HL-60/S4 (cell line): Measurements from ENCODE around the gene IKZF1.
"Not testable (repeated sequence)": the region's sequence is repeated elsewhere in the genome, so short reads cannot be mapped to it uniquely, and the experiment has no call there.

ENCODE experiments used
- in situ Hi-C: fragments of 300-500 bp; cut with MboI; formaldehyde crosslinking; loops from 2 replicates; pipeline ENCODE4 v1.14.3; 2022; ENCODE audit warnings: low sequenced_read_pairs

Gene IKZF1

DNA sequence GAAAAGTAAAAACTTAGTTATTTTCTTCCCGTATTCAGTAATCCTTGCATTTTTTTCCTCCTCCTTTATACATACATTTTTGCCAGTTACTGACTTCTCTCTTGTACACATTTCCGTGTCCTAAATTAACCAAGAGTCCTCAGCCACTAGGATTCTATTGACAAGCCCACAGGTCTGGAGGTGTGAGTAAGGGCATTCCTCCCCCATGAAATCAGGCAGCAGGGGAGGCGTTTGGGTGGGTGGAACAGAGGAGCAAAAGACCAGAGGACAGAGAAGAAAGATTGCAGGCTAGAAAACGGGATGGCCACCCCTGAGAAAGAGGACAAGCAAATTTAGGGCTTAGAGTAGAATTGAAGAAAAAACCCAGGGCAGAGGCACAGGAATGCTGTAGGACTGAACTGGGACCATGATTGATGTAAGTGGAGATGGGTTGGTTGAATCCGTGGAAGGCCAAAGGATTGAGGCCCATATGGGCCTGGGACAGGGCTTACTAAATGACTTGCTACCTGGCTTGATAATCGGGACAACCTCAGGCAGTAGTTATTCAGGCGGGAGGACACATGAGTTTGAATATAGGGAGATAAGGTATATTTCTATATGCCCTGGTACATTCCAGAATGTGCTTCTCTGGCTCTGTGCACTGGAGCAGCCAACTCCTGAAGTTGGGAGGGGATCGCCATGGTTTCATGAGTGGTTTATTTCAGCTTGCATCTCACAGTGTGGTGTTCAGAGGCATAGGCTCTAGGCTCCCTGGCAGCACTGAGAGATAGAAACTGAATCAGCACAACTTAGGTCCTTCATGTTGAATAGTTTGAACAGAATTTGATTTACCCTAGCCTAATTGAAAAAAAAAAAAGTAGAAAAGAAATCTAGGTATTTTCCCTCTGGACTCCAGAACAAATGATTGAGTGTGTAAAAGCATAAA, 28.0 kb downstream of the IKZF1 start:
- in situ Hi-C loops: no loop called here

DNA sequence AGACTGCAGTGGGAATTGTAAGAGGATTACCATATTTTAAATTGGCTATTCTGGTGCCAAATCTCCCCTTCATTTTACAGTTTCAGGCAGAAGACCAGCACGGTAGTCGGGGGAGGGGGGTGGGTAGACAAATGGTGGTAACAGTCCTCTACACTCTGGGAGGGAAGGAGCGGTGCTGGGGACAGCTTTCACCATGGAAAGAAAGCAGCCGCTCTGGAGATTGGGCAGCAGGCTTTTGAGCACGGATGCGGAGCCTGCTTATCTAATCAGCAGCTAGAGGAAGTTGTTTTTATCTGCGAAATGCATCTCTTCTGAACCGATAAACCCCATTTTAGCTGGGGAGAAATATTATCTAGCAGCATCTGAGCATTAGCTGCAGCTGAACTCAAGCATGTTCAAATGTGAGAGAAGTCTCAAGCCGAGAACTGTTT, 28.7 kb downstream of the IKZF1 start:
- in situ Hi-C loops: no loop called here

GRCh38 chr7:50334341-50334994, 30.0 kb downstream of the IKZF1 start:
- in situ Hi-C loops: no loop called here

DNA sequence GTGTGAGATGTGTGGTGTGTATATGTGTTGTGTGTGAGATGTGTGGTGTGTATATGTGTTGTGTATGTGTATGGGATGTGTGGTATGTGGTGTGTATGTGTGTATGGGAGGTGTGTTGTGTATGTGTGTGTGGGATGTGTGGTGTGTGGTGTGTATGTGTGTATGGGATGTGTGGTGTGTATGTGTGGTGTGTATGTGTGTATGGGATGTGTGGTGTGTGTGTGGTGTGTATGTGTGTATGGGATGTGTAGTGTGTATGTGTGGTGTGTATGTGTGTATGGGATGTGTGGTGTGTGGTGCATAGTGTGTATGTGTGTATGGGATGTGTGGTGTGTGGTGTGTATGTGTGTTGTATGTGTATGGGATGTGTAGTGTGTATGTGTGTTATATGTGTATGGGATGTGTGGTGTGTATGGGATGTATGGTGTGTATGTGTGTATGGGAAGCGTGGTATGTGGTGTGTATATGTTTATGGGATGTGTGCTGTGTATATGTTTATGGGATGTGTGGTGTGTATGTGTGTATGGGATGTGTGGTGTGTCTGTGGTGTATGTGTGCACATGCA, 30.8 kb downstream of the IKZF1 start:
- in situ Hi-C loops: no loop called here

DNA sequence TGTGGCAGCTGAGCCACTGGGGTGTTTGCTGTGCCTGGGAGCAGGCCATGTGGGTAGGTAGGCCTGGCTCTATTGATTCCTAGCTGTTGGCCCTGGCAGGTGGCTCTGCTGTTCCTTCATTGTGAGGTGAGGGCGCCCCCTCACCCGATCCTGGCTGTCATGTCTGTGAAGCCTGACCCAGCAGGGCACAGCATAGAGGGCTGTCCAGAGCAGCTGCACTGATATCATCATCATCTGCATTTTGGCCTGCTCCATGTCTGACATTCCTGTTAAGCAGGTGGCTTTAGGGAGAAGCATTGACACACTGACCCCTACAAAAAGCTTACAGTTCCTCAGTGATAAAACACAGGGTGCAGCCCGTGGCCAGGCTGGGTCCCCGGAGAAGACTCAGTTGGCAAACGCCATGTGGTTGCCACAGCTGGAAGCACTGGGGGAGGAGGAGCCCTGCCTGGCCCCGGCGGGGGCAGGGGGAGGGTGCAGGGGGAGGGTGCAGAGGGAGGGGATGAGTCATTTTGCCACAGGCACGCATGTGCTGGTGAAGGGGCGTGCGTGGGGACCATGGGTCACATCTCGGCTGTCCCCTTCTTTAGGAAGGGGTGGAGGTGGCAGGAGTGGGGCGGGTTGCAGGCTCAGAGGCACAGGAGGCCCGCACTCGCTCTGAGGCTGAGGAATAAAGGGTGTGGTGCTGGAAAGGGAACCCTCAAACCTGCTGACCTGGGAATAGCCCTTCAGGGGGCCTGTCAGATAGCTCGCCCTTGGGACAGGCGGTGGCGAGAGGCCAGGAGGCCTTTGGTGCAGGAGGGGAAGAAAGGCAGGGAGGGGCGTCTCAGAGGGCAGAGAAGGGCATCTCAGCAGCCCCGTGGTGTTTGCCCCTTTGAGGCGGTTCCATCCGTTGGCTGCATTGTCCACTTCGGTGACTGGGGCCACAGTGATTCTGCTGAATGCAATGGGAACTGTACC, 31.6 kb downstream of the IKZF1 start:
- in situ Hi-C loops: no loop called here

DNA sequence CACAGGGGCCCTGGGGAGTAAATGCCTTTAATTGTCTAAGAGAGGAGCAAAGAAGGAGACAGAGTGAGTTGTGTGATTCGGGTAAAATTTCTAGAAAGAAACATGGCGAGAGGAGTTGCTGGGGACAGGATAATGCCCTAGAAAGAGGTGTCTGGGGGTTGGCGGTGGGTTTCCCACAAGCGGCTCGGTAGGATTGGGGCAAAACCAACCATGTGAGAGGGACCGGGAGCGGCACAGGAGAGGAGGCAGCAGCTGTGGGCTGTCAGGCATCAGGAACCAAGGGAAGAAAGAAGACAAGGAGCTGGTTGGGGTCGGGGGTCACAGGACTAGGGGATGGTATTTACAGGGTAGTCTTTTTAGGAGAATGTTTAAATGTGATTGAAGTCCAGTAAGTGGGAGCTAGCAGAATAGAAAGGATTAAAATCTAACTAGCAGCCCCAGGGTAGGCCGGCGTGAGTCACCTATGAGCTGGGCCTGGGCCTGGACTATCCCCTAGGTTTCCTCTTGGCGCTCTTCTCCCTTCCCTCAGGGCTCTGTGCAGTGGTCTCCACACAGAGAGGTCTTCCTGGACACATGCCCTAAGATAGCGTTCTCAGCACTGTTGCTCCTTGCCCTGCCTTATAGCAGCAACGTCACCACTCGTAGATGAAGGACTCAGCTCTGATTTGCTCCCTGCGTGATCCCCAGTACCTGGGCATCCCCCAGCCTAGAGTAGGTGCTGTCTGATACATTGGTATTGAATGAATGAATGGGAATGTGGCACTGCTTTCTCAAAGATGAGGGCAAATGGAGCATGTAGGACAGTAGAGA, 32.6 kb downstream of the IKZF1 start:
- in situ Hi-C loops: no loop called here

- in situ Hi-C loops: not testable (repeated sequence)
These were observed 35.0 kb downstream of the IKZF1 start for GRCh38 chr7:50339472-50339871.

DNA sequence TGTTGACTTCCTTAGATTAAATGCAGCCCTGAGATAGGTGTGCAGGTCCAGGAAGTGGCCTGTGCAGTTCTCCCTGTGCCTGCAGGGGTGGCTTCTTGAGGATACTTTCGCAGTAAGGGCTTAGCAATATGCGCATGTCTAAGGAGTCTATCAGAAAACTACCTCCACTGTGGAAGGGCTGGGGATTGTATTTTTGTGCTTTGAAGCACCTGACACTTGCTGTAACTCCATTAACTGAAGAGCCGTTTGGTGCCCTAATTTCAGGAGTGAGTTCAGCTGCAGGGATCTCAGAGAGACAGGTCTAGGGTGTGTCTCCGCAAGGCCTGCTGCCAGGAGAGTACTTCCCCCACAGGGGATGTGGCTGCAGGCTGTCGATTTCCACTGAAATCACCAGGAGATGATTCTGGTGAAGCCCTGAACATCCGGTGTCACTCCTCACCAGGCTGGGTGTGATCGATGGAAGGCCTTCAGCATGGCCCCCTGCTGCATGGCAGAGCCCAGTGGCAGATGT, 35.5 kb downstream of the IKZF1 start:
- in situ Hi-C loops: no loop called here

- in situ Hi-C loops: no loop called here
These were observed 37.2 kb downstream of the IKZF1 start for GRCh38 chr7:50341724-50342123.

DNA sequence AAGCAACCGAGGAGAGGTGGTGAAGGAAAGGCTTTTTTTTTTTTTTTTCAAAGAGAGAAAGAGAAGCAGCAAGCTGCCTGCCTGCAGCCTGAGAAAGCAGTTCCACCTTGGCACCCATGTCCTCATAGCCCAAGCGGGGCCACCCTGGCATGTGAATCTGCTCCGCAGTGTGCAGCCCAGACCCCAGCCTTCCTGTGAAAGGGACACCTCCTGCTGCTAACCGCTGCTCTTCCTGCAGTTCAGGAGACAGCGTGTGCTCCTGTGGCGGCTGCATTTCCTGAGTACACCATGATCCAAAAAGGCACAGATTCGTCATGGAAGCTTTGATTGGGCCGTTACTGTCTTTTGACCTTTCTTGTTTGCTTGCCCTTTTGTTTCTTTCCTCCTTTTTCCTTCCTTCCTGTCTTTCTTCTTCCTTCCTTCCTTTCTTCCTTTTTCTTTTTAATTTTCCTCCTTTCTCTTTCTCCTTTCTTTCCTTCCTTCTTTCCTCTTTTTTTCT, 38.1 kb downstream of the IKZF1 start:
- in situ Hi-C loops: no loop called here

GRCh38 chr7:50346545-50347497, 42.3 kb downstream of the IKZF1 start:
- in situ Hi-C loops: no loop called here

DNA sequence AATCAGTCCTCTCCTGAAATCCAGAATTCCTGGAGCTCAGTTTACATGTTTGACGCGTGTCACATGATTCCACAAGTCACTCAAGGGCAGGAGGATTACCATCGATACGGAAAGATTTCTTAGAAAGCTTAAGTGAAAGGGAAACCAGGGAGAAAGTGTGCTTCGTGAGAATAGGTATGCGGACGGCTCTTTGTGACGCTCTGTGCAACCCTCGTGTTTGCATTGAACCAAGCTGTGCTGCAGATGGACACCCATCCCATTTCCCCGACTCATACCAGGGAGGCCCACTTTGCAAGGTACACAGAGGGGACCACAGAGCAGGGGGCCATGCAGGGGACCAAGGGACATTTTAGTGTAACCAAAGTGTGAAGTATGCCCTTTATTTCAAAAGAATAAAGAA, 43.2 kb downstream of the IKZF1 start:
- in situ Hi-C loops: no loop called here

DNA sequence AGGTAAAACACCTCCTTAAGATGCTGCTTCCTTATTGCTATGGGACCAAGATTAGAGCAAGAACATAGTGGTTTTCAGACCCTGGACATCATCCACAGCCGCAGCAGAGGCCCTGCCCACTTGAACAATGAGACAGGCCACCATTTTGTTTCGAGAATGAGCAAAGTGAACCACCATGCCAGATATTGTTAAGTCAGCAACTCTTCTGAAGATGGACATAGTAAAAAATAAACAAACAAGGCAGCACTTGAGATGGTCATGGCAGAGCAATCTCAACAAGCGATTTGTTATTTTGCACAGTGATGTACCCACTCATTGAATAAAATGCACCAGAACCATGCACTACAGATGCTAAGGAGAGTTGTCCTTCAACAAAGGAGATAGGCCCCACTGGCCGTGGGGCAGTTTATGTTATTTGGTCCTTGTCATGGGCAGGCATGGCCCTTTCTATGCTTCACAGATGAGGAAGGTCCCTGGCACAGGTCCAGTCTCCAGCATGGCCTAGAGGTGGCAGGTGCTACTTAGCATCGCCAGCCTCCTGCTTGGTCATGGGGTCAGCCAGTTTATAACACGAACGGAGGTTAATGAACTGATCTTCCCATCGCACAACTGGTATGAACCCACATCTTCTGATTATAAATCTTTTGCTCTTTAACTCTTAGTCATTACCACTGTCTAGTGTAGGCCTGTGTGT, 44.1 kb downstream of the IKZF1 start:
- in situ Hi-C loops: no loop called here

- in situ Hi-C loops: no loop called here
These were observed 44.9 kb downstream of the IKZF1 start for GRCh38 chr7:50349399-50349798.

DNA sequence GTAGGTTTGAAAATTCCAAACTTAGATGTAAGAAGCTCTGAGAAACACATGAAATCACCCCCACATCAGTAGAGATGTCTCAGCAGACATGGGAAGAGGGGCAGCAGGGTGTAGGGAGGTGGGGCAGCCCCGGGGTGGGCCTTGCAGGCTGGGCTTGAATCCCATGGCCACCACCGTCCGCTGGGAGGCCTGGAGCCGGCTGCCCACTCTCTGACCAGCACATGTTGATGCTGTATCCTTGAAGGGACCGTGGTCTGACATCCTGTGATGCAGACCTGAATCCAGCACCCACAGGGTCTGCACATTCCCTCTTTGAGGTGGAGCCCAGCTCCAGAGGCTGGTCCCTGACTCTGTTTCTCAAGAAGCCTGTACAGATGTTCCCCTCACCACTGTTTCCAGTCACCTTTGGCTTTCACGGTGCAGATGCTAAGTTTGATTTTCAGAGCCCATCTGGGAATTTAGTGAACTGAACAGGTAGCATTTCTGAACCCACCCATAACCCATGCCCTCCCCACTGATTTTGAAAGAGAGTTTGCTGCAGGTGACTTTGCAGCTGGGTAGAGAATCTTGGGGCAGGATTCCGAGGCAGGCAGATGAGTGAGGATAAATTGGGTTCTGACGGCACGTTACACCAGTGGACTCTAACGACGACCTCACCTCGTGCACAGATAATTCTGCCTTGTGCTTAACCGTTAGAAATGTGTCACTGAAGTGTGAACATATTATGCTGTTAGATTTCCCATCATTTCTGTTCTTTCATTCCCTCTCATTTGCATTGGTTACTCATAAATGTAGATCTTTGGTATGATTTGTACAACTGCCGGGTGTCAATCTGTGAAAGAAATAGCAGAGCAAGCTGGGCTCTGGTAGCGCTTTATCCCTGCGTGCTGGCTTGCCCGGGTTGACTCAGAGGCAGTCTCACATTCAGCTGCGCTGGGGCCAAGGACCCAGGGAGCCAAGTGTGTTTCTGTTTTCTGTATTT, 45.7 kb downstream of the IKZF1 start:
- in situ Hi-C loops: no loop called here

GRCh38 chr7:50351267-50351666, 46.8 kb downstream of the IKZF1 start:
- in situ Hi-C loops: no loop called here

GRCh38 chr7:50352282-50352681, 47.8 kb downstream of the IKZF1 start:
- in situ Hi-C loops: no loop called here
